ENCODE results near the gene UMAD1. TPM values are rescaled to one million over a fixed set of nuclear protein-coding genes. Genes with fewer than 3 reads are reported as not detected.

Gene UMAD1
- total and polyA plus RNA-seq, 2 donors (not counting 3 experiments of a cell fraction or from before 2014, with no cell fraction given), result 5.6 to 6.6 TPM

GRCh38 chr7:7719236-7719635, 78.7 kb downstream of the UMAD1 start:
- H3K4me3 ChIP-seq (replicated peaks in 1 of 3; ENCODE audit: insufficient read depth in 1 of 3, low read depth in 1 of 3, low read length in 3 of 3), result no peak overlapping the region
- no peaks in the 10 kb centered on the region for H3K36me3 ChIP-seq (ENCODE audit: control insufficient read depth in 2 of 2, extremely low read depth in 1 of 2, insufficient read depth in 2 of 2, low read length in 2 of 2)
- no peaks in the 10 kb centered on the region for H3K9me3 ChIP-seq (replicated peaks; ENCODE audit: control insufficient read depth, insufficient read depth, low read length)
- H2AFZ ChIP-seq (ENCODE audit: low read depth, low read length), result no peak overlapping the region
- H3K79me2 ChIP-seq (ENCODE audit: control insufficient read depth, insufficient read depth, low read length), result no peaks in the 10 kb centered on the region
- no peaks in the 10 kb centered on the region for H3K27me3 ChIP-seq (ENCODE audit: control insufficient read depth in 2 of 2, insufficient read depth in 2 of 2, low read length in 2 of 2)
- ChIA-PET POLR2A (no interaction called here), CTCF (interaction anchor here (1.3 to 2.4 kb wide), 4 partner anchors 9 to 577 kb away, joined by 3 to 20 read pairs (median 5); no protein-coding TSS in a partner anchor)
- BruUV-seq (replicated peaks), result no TSS peak
- H3K4me2 ChIP-seq (ENCODE audit: insufficient read depth, low read length), result no peak overlapping the region
- H3K4me1 ChIP-seq (ENCODE audit: control insufficient read depth, extremely low read depth, insufficient read depth, low read length), result no peaks in the 10 kb centered on the region
- intact Hi-C loops (cut with micrococcal nuclease), result no loop called here
- DNase-seq (ENCODE audit: low read depth, low spot score) (peak; percentile 42), FAIRE-seq (peak; percentile 12)
- H3K9me1 ChIP-seq (replicated peaks; ENCODE audit: control insufficient read depth, extremely low read depth, insufficient read depth, low read length), result no peaks in the 10 kb centered on the region
- H3K27ac ChIP-seq (ENCODE audit: insufficient read depth, low read depth, low read length), result no peak overlapping the region
- peak; percentile 2 for TF ChIP-seq JUN (IDR thresholded peaks at IDR 0.05; ENCODE audit: borderline replicate concordance, insufficient read depth, insufficient read length, low read depth)
- no peak for TF ChIP-seq FOS (IDR thresholded peaks at IDR 0.05; ENCODE audit: borderline replicate concordance, insufficient read depth, low read length)
- H3K9ac ChIP-seq (replicated peaks; ENCODE audit: extremely low read depth, insufficient read depth, low read length), result no peak overlapping the region
- H4K20me1 ChIP-seq (replicated peaks; ENCODE audit: control insufficient read depth, extremely low read depth, insufficient read depth, low read length), result no peaks in the 10 kb centered on the region
- dilution Hi-C loops (cut with MboI; ENCODE audit: extremely low pct_ligation_motif_present, low sequenced_read_pairs), result no loop called here

GRCh38 chr7:7720193-7720592, 79.6 kb downstream of the UMAD1 start:
- CTCF ChIA-PET, result interaction anchor here (1.3 to 2.4 kb wide), 4 partner anchors 10 to 576 kb away, joined by 3 to 20 read pairs (median 5); no protein-coding TSS in a partner anchor
- H3K9ac ChIP-seq (replicated peaks; ENCODE audit: extremely low read depth, insufficient read depth, low read length), result no peak overlapping the region
- H3K27me3 ChIP-seq (ENCODE audit: control insufficient read depth in 2 of 2, insufficient read depth in 2 of 2, low read length in 2 of 2), result no peaks in the 10 kb centered on the region
- H3K27ac ChIP-seq (ENCODE audit: insufficient read depth, low read depth, low read length), result no peak overlapping the region
- no peak overlapping the region for H3K4me2 ChIP-seq (ENCODE audit: insufficient read depth, low read length)
- TF ChIP-seq MYC (IDR thresholded peaks at IDR 0.05; ENCODE audit: low read depth, low read length) (no peak), CTCF (IDR thresholded peaks at IDR 0.05; ENCODE audit: extremely low read depth in 1 of 2, insufficient read depth in 1 of 2, low read depth in 1 of 2, low read length in 2 of 2) (no peak), POLR2AphosphoS5 (IDR thresholded peaks at IDR 0.05; ENCODE audit: insufficient read depth, low read depth, low read length) (no peak), POLR2A (IDR thresholded peaks at IDR 0.05; ENCODE audit: low read depth, low read length) (no peak), MAX (IDR thresholded peaks at IDR 0.05; ENCODE audit: insufficient read depth, insufficient read length) (no peak), JUN (IDR thresholded peaks at IDR 0.05; ENCODE audit: borderline replicate concordance, insufficient read depth, insufficient read length, low read depth) (no peak), FOS (IDR thresholded peaks at IDR 0.05; ENCODE audit: borderline replicate concordance, insufficient read depth, low read length) (no peak), GATA2 (IDR thresholded peaks at IDR 0.05; ENCODE audit: insufficient read depth, insufficient read length, low read depth, low read length) (no peak), EZH2 (IDR thresholded peaks at IDR 0.05; ENCODE audit: borderline replicate concordance, low read depth, low read length, severe bottlenecking) (no peak)
- no peaks in the 10 kb centered on the region for H3K9me1 ChIP-seq (replicated peaks; ENCODE audit: control insufficient read depth, extremely low read depth, insufficient read depth, low read length)
- no peaks in the 10 kb centered on the region for H3K79me2 ChIP-seq (ENCODE audit: control insufficient read depth, insufficient read depth, low read length)
- no peak overlapping the region for H3K4me3 ChIP-seq (replicated peaks in 1 of 3; ENCODE audit: insufficient read depth in 1 of 3, low read depth in 1 of 3, low read length in 3 of 3)
- FAIRE-seq (no peak), DNase-seq (ENCODE audit: low read depth, low spot score) (no peak)
- no peak overlapping the region for H2AFZ ChIP-seq (ENCODE audit: low read depth, low read length)
- BruUV-seq (replicated peaks), result no TSS peak
- dilution Hi-C loops (cut with MboI; ENCODE audit: extremely low pct_ligation_motif_present, low sequenced_read_pairs) (no loop called here), intact Hi-C loops (cut with micrococcal nuclease) (no loop called here)
- H3K9me3 ChIP-seq (replicated peaks; ENCODE audit: control insufficient read depth, insufficient read depth, low read length), result no peaks in the 10 kb centered on the region
- POLR2A ChIA-PET, result no interaction called here
- H4K20me1 ChIP-seq (replicated peaks; ENCODE audit: control insufficient read depth, extremely low read depth, insufficient read depth, low read length), result no peaks in the 10 kb centered on the region
- no peaks in the 10 kb centered on the region for H3K36me3 ChIP-seq (ENCODE audit: control insufficient read depth in 2 of 2, extremely low read depth in 1 of 2, insufficient read depth in 2 of 2, low read length in 2 of 2)
- H3K4me1 ChIP-seq (ENCODE audit: control insufficient read depth, extremely low read depth, insufficient read depth, low read length), result no peaks in the 10 kb centered on the region
